Measurements from ENCODE around the gene KIRREL3. TPM values are rescaled to one million over a fixed set of nuclear protein-coding genes. Genes with fewer than 3 reads are reported as not detected.

Gene KIRREL3
- total RNA-seq, 1 experiment from 2014 or later, result 1.4 TPM

GRCh38 chr11:126578426-126578825 lies 422.1 kb downstream of the KIRREL3 start:
- DNase-seq (ENCODE audit: low spot score), result no peak

- DNase-seq (ENCODE audit: low spot score), result no peak
Observed at GRCh38 chr11:126578021-126578420, 422.5 kb downstream of the KIRREL3 start.

- no peak for DNase-seq (ENCODE audit: low spot score)
Observed at GRCh38 chr11:126575849-126576248, 424.7 kb downstream of the KIRREL3 start.

GRCh38 chr11:126573325-126573978 lies 427.1 kb downstream of the KIRREL3 start:
- DNase-seq (ENCODE audit: low spot score), result no peak

GRCh38 chr11:126570489-126570888 lies 430.1 kb downstream of the KIRREL3 start:
- DNase-seq (ENCODE audit: low spot score), result no peak

- DNase-seq (ENCODE audit: low spot score), result no peak
Observed at GRCh38 chr11:126567419-126567818, 433.2 kb downstream of the KIRREL3 start.

- DNase-seq (ENCODE audit: low spot score), result no peak
Observed at GRCh38 chr11:126564566-126564965, 436.0 kb downstream of the KIRREL3 start.

GRCh38 chr11:126561327-126561893 lies 439.2 kb downstream of the KIRREL3 start:
- DNase-seq (ENCODE audit: low spot score), result peak; percentile 44

GRCh38 chr11:126560221-126560620 lies 440.3 kb downstream of the KIRREL3 start:
- no peak for DNase-seq (ENCODE audit: low spot score)

- DNase-seq (ENCODE audit: low spot score), result no peak
Observed at GRCh38 chr11:126548581-126549550, 451.7 kb downstream of the KIRREL3 start.

- no peak for DNase-seq (ENCODE audit: low spot score)
Observed at GRCh38 chr11:126547691-126548090, 452.9 kb downstream of the KIRREL3 start.

GRCh38 chr11:126547161-126547560 lies 453.4 kb downstream of the KIRREL3 start:
- peak; percentile 78 for DNase-seq (ENCODE audit: low spot score)

- DNase-seq (ENCODE audit: low spot score), result no peak
Observed at GRCh38 chr11:126546694-126547093, 453.9 kb downstream of the KIRREL3 start.

- peak; percentile 17 for DNase-seq (ENCODE audit: low spot score)
Observed at GRCh38 chr11:126546191-126546590, 454.4 kb downstream of the KIRREL3 start.

GRCh38 chr11:126545057-126545555 lies 455.5 kb downstream of the KIRREL3 start:
- DNase-seq (ENCODE audit: low spot score), result no peak

- peak; percentile 57 for DNase-seq (ENCODE audit: low spot score)
Observed at GRCh38 chr11:126544108-126545056, 456.2 kb downstream of the KIRREL3 start.

GRCh38 chr11:126543691-126544090 lies 456.9 kb downstream of the KIRREL3 start:
- DNase-seq (ENCODE audit: low spot score), result peak; percentile 30

- DNase-seq (ENCODE audit: low spot score), result no peak
Observed at GRCh38 chr11:126542334-126543015, 458.1 kb downstream of the KIRREL3 start.

- no peak for DNase-seq (ENCODE audit: low spot score)
Observed at GRCh38 chr11:126538071-126538470, 462.5 kb downstream of the KIRREL3 start.

- no peak for DNase-seq (ENCODE audit: low spot score)
Observed at GRCh38 chr11:126537492-126537891, 463.1 kb downstream of the KIRREL3 start.

Measured in A172 (cell line).